Stimulated activated CD4-positive, alpha-beta T cell treated with anti-CD3 and anti-CD28 coated beads, Interleukin-4, amount 100 ng/mL, for 1 hour (primary cell): ENCODE data around the gene CST7.
"Not testable (repeated sequence)": the region's sequence is repeated elsewhere in the genome, so short reads cannot be mapped to it uniquely, and the experiment has no call there.

ENCODE experiments used
- DNase-seq: peaks from one replicate; pipeline ENCODE4 v3.0.0-alpha.2; 2020

CST7 gene

DNA sequence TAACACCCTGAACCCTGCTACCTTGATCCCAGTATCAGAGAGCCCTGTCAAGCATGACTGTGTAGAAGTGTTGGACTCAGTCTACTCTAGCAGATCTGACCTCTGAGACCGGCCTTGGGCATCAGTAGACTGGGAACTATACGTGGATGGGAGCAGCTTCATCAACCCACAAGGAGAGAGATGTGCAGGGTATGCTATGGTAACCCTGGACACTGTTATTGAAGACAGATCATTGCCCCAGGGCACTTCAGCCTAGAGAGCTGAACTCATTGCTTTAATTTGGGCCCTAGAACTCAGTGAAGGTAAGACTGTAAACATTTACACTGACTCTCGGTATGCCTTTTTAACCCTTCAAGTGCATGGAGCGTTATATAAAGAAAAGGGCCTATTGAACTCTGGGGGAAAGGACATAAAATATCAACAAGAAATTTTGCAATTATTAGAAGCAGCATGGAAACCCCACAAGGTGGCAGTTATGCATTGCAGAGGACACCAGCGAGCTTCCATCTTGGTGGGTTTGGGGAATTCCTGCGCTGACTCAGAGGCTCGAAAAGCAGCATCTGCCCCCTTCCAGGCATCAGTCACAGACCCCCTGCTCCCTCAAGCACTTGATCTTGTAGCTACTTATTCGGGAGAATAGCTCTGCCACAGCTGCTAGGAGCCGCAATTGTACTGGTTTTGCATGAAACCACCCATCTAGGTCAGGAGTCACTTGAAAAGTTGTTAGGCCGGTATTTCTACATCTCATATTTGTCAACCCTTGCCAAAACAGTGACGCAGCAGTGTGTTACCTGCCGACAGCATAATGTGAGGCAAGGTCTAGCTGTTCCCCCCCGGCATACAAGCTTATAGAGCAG, 19.0 kb upstream of the CST7 start:
- not testable (repeated sequence) for DNase-seq

DNA sequence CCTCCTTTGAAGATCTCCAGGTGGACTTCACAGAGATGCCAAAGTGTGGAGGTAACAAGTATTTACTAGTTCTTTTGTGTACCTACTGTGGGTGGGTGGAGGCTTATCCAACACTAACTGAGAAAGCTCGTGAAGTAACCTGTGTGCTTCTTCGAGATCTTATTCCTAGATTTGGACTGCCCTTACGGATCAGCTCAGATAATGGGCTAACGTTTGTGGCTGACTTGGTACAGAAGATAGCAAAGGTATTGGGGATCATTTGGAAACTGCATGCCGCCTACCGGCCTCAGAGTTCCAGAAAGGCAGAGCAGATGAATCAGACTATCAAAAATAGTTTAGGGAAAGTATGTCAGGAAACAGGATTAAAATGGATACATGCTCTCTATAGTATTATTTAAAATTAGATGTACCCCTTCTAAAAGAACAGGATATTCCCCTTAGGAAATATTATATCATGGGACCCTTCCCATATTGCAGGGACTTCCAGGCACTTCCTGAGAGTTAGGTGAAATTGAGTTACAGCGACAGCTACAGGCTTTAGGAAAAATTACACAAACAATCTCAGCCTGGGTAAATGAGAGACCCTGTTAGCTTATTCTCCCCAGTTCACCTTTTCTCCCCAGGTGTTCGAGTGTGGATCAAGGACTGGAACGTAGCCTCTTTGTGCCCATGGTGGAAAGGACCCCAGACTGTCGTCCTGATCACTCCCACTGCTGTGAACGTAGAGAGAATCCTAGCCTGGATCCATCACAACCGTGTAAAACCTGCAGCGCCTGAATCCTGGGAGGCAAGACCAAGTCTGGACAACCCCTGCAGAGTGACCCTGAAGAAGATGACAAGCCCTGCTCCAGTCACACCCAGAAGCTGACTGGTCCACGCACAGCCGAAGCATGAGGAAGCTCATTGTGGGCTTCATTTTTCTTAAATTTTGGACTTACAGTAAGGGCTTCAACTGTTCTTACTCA, 18.1 kb upstream of the CST7 start:
- not testable (repeated sequence) for DNase-seq

DNA sequence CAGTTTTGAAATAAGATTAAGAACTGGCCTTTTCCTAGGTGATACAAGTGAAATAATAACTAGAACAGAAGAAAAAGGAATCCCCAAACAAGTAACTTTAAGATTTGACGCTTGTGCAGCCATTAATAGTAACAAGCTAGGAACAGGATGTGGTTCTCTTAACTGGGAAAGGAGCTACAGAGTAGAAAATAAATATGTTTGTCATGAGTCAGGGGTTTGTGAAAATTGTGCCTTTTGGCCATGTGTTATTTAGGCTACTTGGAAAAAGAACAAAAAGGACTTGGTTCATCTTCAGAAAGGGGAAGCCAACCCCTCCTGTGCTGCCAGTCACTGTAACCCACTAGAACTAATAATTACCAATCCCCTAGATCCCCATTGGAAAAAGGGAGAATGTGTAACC, 17.2 kb upstream of the CST7 start:
- not testable (repeated sequence) for DNase-seq

DNA sequence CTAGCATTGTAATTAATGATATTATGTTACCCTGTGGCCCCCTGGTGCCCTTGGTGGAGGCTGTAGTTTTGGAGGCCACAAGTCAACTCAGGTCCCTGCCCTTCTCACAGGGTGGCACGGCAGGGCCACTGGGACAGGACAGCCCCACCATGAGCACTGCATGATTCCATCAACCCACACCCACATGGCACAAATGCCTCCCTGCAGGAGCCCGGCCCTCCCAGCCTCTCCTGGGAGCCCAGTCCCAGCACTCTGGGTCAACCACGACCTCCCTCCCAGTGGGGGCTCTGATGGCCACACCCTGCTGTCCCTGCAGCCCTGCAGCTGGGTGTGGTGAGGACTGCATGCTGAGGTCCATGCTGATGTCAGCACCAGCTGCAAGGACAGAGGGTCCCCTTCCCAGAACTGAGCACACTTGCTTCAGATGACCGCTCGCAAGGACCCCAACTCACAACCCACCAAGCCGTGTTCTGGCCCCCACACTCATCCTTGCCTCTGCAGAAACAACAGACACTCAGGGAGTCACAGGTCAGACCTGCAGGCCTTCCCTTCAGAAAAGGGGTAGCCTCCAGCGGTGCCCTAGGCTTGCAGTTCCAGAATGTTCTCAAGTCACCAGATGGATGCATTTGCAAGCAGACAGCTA, 15.7 kb upstream of the CST7 start:
- DNase-seq, result no peak

DNA sequence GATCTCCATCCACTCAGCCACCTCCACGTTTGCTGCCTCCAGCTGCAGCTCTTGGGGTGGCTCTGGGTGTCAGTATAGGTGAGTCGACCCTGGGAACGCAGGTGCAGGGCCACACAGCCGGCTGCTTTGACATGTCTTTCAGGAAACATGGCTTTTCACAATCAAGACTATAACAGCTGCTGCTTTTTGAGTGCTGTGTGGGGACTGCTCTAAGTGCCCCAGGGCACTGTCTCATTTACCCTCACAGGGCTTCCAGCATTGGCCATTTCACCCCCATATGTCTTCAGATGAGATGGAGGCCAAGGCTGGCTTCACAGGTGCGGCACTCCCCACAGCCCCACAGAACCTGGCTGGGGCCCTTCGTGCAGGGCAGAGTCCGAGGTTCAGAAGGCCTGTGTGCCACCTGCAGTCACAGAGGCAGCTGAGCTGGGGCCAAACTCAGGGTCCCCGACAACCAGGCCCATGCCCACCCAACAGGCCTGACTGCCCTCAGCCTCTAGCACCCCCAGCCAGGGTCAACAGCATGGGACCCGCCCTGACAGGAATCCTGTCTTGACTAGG, 14.9 kb upstream of the CST7 start:
- DNase-seq, result no peak

DNA sequence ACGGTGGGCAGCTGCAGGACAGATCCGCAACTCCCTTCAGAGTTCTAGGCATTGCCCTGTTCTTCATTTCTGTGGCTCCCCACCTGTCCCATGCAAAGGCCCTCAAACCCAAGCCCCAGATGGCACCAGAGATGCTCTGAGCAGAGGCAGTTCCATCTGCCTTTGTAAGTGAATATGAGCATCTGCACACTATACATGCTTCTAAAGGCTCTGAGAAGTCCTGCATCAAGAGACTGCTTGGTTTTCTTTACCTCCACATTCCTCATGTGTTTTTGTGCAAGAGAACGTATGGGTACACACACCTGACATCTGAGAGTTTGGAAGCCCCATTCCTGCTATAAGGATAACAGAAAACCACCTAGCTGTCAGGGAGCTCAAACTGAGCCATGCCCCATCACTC, 14.4 kb upstream of the CST7 start:
- DNase-seq, result no peak

DNA sequence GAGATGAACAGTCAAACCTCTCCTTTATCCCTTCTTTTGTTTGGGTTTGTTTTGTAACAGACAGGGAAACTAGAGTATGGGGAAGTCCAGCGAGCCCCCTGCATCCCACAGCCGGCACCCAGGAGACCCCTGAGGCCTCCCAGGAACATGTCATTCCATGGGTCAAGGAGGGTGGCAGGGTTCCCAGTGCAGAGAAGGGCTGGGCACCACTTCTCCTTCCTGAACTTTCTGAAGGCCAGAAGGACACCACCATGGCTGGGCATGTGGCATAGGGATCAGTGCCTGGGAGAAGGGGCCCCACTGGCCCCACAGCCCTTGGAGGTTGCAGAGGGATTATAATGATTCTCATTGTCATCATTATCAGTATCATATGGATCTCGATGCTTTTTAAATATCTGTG, 13.9 kb upstream of the CST7 start:
- DNase-seq, result no peak

DNA sequence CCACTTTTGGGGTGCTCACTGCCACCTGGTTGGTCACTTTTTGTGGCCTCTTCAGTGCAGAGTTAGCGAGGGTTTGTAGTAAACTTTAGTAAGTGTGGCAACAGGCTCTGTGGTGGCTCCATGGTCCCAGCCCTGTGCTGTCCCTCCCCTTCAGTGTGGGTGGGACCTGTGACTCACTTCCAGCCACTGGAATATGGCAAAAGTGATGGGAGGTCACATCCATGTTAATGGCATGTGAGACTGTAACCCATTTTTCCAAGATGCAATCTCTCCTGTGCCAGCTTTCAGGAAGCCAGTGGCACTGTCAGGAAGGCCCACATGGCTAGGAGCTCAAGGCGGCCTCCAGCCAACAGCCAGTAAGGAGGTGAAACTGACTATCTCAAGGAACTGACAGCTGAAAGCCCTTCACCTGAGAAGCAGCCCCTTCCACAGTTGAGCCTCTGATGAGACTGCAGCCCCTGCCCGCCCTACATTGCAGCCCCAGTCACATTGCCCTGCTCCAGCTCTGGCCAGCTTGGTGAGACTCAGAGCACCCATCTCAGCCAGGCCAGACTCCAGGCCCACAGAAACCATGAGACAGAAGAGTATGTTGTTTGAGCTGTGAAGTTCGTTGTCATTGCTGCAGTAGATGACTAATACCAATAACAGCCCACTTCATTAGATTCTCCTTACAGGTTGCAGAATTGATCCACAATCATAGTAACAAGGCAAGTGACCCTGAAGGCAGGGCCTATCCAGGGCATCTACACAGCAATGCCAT, 13.1 kb upstream of the CST7 start:
- DNase-seq, result no peak

DNA sequence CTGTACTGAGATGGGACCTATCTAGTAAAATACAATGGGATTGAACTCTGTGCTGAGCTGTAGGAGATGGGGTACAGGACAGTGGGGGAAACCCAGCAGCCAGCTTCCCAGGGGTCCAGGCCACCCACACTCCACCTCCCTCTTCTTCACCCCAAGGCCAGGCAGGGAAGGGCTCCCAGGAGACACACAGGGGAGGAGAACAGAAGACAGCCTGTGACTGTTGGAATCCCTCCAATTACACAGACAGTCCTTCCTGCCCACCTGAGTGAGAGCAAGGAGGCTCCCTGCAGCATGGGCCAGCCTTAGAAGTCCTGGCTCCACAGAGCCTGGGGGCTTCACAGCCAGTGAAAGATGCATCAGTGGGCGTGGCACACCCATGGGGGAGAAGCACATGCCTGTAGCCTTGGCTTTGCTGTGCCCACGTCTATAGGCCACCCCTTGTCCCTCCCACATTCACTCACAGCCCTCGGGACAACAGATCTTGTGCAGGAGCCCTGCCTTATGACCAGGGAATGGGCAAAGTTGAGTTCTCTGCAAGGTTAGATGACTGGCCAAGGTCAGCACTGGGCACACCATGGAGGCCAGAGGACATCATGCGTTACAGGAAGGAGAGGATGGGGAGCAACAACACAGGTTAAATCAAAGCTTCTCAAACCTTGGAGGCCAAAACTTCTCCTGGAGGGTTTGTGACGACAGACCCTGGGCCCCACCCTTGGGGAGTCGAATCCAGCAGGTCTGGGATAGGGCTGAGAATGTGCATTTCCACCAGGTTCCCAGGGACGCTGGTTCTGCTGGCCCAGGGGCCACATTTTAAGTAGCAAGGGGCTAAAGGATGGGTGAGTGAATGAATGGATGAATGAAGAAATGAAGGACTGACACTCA, 12.3 kb upstream of the CST7 start:
- no peak for DNase-seq

DNA sequence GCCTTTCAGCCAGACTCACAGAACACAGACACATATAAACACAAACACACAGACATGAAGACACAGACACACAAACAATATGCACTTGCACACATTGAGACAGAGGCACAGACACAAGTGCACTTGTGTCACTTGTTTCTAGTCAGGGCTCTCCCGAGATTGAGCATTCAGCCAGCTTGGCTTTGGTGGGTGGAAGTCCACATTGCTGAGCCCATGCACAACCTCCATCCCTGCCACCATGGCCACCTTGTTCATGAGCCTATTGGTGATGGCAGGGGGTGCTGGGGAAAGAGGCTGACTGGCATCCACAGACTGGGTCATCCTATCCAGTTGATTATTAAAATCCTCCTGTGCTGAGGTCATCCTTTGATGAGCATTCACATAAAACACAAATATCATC, 11.5 kb upstream of the CST7 start:
- no peak for DNase-seq

DNA sequence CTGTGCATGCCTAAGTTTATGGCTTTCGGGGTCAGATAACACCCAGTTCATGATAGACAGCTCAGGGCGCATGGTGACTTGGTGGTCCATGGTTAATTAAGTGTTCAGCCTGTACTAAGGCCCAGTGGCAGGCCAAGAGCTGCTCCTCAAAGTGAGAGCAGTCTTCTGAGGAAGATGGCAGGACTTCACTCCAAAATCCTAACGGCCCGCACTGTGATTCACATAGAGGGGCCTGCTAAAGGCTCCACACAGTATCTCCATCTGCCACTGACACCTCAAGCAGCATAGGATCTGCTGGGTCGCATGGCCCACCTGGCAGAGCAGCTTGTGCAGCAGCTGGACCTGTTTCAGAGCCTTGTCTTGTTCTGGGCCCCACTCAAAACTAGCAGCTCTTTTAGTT, 10.6 kb upstream of the CST7 start:
- no peak for DNase-seq

DNA sequence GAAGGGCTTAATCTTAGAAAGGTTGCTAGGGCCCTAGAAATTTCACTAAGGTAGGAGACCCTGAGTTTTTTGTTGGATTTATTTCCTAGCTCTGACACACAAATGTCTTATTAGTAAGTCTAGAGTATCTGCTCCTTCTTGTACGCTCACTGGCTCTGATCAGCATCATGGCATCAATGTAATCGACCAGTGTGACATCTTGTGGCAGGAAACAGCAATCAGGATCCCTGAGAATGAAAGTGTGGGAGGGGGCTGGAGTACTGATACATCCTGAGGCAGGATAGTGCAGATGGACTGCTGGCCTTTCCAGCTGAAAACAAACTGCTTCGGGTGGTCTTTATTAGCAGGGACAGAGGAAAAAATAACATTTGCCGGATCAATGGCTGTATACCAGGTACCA, 10.0 kb upstream of the CST7 start:
- DNase-seq, result no peak

DNA sequence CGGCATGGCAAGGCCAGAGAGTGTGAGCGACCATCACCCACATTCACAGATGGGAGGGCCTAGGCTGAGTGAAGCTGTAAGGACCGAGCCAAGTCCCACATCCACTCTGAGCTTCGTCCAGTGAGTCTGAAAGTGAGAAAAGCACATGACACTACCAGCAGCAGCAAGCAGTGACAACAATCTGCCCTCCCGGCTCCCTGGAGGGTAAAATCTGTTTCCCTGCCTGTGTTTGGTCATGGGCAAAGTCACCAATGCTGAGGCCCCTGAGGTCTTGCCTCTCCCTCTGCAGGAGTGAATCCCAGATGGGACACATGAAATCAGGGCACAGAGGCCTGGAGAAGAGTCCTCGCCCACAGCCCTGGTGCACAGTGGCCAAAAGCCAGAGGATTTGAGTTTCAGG, 6.4 kb upstream of the CST7 start:
- no peak for DNase-seq

DNA sequence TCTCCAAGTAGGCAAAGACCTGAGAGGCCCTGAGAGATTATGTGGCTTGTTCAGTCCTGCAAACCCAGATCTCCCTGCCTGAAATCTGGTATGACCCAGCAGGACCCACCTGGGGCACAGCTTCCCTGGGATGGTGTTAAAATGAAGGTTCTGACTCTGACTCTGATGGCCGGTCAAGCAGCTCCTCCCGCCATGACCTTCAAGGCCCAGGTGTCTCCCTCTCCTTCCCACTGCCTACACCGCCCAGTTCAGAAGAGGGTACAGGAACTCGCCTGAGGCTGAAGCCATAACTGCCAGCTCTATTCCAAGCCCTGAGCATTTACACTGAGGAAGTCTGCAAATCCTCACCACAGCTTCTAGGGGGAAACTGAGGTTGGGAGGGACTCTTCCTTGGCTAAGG, 5.9 kb upstream of the CST7 start:
- DNase-seq, result no peak

DNA sequence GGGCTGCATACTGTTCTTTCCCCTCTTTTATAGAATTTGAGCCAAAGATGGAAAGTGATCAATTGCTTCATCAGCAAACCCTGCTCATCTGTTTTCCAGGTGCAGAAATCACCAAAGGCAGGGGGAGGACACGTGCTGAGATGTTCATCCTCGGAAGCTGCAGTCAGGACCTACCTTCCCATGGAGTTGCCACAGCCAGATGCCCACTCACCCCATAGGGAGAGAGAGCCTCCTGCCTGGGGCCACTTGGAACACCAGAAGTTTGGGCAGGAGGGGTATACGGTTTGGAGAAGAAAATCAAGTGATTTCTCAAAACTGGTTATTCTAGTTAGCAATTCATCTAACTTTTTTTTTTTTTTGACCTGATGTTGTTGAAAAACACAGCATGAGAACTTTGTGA, 5.3 kb upstream of the CST7 start:
- no peak for DNase-seq

DNA sequence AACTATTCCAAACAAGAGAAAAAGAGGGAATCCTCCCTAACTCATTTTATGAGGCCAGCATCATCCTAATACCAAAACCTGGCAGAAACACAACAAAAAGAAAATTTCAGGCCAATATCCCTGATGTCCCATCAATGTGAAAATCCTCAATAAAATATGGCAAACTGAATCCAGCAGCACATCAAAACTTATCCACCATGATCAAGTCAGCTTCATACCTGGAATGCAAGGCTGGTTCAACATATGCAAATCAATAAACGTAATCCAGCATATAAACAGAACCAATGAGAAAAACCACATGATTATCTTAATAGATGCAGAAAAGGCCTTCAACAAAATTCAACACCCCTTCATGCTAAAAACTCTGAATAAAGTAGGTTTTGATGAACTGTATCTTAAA, 2.7 kb upstream of the CST7 start:
- DNase-seq, result not testable (repeated sequence)

DNA sequence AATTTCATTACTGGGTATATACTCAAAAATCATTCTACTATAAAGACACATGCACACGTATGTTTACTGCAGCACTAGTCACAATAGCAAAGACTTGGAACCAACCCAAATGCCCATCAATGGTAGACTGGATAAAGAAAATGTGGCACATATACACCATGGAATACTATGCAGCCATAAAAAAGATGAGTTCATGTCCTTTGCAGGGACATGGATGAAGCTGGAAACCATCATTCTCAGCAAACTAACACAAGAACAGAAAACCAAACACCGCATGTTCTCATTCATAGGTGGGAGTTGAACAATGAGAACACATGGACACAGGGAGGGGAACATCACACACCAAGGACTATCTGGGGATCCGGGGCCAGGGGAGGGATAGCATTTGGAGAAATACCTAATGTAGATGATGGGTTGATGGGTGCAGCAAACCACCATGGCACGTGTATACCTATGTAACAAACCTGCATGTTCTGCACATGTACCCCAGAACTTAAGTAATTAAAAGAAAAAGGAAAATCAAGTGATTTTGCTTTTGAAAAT, 602 bp upstream of the CST7 start:
- DNase-seq, result not testable (repeated sequence)

DNA sequence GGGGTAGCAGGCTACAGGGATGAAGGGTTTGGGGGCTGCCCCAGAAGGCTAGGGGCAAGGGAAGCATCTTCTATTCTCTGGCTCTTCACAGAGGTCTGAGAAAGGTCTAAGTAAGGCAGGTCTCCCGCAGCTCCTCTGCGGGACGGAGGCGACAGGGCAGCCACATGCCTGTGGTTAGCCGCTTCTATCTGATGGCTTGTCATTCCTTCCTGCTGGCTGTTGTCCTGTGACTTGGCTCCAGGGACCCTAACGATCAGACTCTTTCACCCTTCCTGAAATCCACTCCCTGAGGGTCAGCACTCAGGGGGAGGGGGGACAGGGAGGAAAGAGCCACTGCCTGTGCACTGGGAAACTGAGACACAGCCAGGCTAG, 673 bp downstream of the CST7 start:
- DNase-seq, result no peak

DNA sequence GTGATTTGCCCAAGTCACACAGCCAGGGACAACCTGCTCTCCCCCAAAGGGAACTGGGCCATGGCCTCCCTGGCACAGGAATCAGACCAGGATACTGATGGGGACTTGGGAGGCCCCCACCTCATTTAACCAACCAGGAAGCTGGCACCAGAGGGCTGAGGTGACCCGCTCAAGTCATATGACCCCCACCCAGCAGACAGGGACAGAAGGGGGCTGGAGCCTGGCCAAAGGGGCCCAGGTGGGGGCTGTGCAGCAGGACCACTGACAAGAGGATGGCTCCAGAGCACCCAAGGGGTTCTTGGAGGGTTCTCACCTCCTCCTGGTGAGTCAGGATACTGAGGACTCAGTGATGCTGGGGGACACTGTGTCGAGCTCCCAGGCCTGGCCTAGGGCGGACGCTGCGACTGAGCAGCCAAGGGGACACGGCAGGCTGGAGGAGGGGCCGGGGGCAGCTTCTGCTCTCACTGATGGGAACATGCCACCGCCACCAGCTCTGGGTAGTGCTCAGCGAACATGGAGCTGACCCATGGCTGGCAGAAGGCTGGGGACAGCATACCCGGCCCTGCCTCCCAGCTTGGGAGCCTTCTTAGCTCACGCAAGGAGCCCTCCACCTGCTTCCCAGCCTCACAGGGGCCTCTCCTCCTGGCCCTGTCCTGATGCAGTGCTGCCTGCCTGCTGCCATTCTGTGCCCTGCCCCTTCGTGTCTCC, 1.2 kb downstream of the CST7 start:
- DNase-seq, result no peak

DNA sequence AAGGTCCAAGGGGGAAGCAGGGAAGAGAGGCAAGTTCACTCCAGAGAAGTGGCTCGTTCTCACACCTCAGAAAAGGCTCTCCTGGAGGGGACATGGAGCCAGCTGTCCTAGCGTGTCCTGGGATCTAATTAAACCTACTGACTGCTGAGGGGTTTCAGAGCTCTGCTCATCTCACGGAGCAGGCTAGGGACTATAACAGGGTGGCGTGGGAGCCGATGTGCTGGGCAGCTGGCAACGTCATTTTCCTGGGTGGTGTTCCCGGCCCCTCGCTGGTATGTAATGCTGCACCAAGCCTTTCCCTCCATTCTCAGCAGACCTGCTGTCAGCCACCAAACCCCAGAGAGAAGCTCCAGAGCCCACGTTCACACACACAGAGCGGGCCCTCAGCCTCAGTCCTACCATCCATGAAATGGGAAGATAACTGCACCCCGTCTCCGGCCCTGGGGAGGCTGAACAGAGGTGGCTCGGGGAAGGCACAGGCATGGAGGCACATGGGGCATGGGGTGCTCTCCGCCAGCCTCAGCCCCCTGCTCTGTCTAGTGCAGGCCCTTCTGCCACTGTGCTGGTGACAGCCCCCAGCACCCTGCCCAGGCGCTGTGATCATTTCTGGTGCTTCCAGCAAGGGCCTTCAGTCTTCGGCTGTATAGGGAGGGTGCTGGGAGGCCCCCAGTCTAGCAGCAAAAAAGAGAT, 1.9 kb downstream of the CST7 start:
- no peak for DNase-seq
